Measurements from ENCODE around the gene PLA2G4C.

GRCh38 chr19:48102870-48103751 lies 7.5 kb downstream of the PLA2G4C start:
- TF ChIP-seq CTCF (IDR thresholded peaks at IDR 0.05), result peak; percentile 91
- TF ChIP-seq, protein P1, sequence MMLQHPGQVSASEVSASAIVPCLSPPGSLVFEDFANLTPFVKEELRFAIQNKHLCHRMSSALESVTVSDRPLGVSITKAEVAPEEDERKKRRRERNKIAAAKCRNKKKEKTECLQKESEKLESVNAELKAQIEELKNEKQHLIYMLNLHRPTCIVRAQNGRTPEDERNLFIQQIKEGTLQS (CRISPR knock-in tag; conservative IDR thresholded peaks at IDR 0.05), result no peak
- no peak for TF ChIP-seq TEAD4 (CRISPR knock-in tag; IDR thresholded peaks at IDR 0.05)
- TF ChIP-seq IRF1 (CRISPR knock-in tag; IDR thresholded peaks at IDR 0.05), result no peak
- no peak for TF ChIP-seq ZNF263 (CRISPR knock-in tag; IDR thresholded peaks at IDR 0.05; ENCODE audit: low read depth)
- TF ChIP-seq ZSCAN18 (CRISPR knock-in tag; IDR thresholded peaks at IDR 0.05), result no peak
- TF ChIP-seq, protein P2, sequence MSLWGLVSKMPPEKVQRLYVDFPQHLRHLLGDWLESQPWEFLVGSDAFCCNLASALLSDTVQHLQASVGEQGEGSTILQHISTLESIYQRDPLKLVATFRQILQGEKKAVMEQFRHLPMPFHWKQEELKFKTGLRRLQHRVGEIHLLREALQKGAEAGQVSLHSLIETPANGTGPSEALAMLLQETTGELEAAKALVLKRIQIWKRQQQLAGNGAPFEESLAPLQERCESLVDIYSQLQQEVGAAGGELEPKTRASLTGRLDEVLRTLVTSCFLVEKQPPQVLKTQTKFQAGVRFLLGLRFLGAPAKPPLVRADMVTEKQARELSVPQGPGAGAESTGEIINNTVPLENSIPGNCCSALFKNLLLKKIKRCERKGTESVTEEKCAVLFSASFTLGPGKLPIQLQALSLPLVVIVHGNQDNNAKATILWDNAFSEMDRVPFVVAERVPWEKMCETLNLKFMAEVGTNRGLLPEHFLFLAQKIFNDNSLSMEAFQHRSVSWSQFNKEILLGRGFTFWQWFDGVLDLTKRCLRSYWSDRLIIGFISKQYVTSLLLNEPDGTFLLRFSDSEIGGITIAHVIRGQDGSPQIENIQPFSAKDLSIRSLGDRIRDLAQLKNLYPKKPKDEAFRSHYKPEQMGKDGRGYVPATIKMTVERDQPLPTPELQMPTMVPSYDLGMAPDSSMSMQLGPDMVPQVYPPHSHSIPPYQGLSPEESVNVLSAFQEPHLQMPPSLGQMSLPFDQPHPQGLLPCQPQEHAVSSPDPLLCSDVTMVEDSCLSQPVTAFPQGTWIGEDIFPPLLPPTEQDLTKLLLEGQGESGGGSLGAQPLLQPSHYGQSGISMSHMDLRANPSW (CRISPR knock-in tag; conservative IDR thresholded peaks at IDR 0.05; ENCODE audit: low read depth), result no peak
- no peak for TF ChIP-seq HMGA2 (CRISPR knock-in tag; IDR thresholded peaks at IDR 0.05)
- TF ChIP-seq JUN (CRISPR knock-in tag; IDR thresholded peaks at IDR 0.05), result no peak
- TF ChIP-seq CBFB (CRISPR knock-in tag; IDR thresholded peaks at IDR 0.05; ENCODE audit: low read depth), result no peak
- TF ChIP-seq, protein P3, sequence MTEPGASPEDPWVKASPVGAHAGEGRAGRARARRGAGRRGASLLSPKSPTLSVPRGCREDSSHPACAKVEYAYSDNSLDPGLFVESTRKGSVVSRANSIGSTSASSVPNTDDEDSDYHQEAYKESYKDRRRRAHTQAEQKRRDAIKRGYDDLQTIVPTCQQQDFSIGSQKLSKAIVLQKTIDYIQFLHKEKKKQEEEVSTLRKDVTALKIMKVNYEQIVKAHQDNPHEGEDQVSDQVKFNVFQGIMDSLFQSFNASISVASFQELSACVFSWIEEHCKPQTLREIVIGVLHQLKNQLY (CRISPR knock-in tag; IDR thresholded peaks at IDR 0.05), result no peak
- no peak for TF ChIP-seq NR2C2 (CRISPR knock-in tag; IDR thresholded peaks at IDR 0.05)
- no peak for TF ChIP-seq ZNF219 (CRISPR knock-in tag; IDR thresholded peaks at IDR 0.05; ENCODE audit: borderline replicate concordance)
- no peak for TF ChIP-seq ZNF317 (CRISPR knock-in tag; IDR thresholded peaks at IDR 0.05; ENCODE audit: borderline replicate concordance, low read depth)

All from WTC11 (cell line).